OCI-LY7 (cell line): ENCODE measurements around the gene BAG5. TPM values are rescaled to one million over a fixed set of nuclear protein-coding genes. Genes with fewer than 3 reads are reported as not detected.

Experiments
- BruUV-seq: library from RNA; stranded (reverse); fragments of 400-500 nt; replicated peaks from 2 replicates; lab custom pipeline; 2021; lab: Mats Ljungman, UMichigan
- CTCF ChIA-PET: fragments of 300-600 bp; sonication (Branson Sonifier 250); formaldehyde crosslinking; loops from one replicate; lab custom pipeline; 2022; ENCODE audit warnings: antibody characterized with exemption; ENCODE audit not compliant: unreplicated experiment; lab: Charles Lee
- POLR2A ChIA-PET: fragments of 300-600 bp; sonication (Branson Sonifier 250); formaldehyde crosslinking; loops from one replicate; lab custom pipeline; 2022; ENCODE audit warnings: antibody characterized with exemption; lab: Charles Lee
- DNase-seq: peaks from one replicate; pipeline ENCODE4 v3.0.0-alpha.2; 2015; ENCODE audit warnings: low spot score
- H2AFZ ChIP-seq: fragments of 200-600 bp; sonication (generic), shearing (Covaris generic); 2 replicates; pipeline ENCODE4 v1.6.1; 2014; ENCODE audit warnings: mild to moderate bottlenecking, antibody characterized with exemption, low read length, moderate library complexity
- H3K27ac ChIP-seq: fragments of 200-600 bp; sonication (generic); 2 replicates; pipeline ENCODE4 v1.5.1; 2014; ENCODE audit warnings: mixed run types, low read depth, mild to moderate bottlenecking, moderate library complexity, low read length, inconsistent platforms; ENCODE audit not compliant: poor library complexity, severe bottlenecking
- H3K36me3 ChIP-seq: fragments of 200-600 bp; sonication (generic); 2 replicates; pipeline ENCODE4 v1.6.1; 2014; ENCODE audit warnings: mild to moderate bottlenecking, antibody characterized with exemption, low read length, moderate library complexity, mixed read lengths; ENCODE audit not compliant: insufficient read depth
- H3K4me1 ChIP-seq: fragments of 200-600 bp; sonication (generic); 2 replicates; pipeline ENCODE4 v1.5.1; 2014; ENCODE audit warnings: mild to moderate bottlenecking, low read length; ENCODE audit not compliant: insufficient read depth, poor library complexity, severe bottlenecking
- H3K4me2 ChIP-seq: fragments of 200-600 bp; sonication (generic); 2 replicates; pipeline ENCODE4 v1.6.1; 2014; ENCODE audit warnings: mild to moderate bottlenecking, low read length
- H3K4me3 ChIP-seq: fragments of 200-600 bp; sonication (generic); 2 replicates; pipeline ENCODE4 v1.5.1; 2014; ENCODE audit warnings: mild to moderate bottlenecking, low read depth, low read length; ENCODE audit not compliant: poor library complexity, severe bottlenecking
- H3K79me2 ChIP-seq: fragments of 200-600 bp; sonication (generic); 2 replicates; pipeline ENCODE4 v1.6.1; 2016; ENCODE audit warnings: low read depth, mild to moderate bottlenecking, low read length, moderate library complexity, mixed read lengths; ENCODE audit not compliant: insufficient read depth
- H3K9me2 ChIP-seq: fragments of 200-600 bp; sonication (generic); 2 replicates; pipeline ENCODE4 v1.6.1; 2016; ENCODE audit warnings: mild to moderate bottlenecking, low read length, mixed read lengths; ENCODE audit not compliant: insufficient read depth
- H3K9me3 ChIP-seq: fragments of 200-600 bp; sonication (generic); 2 replicates; pipeline ENCODE4 v1.6.1; 2014; ENCODE audit warnings: mild to moderate bottlenecking, mixed run types, low read length, mixed read lengths
- H4K20me1 ChIP-seq: fragments of 200-600 bp; sonication (generic); 2 replicates; pipeline ENCODE4 v1.6.1; 2014; ENCODE audit warnings: mild to moderate bottlenecking, antibody characterized with exemption, low read length, moderate library complexity, mixed read lengths; ENCODE audit not compliant: insufficient read depth
- CTCF ChIP-seq: fragments of 200-600 bp; sonication (generic); conservative IDR thresholded peaks from 2 replicates; pipeline ENCODE4 v1.5.1; 2014; ENCODE audit warnings: mild to moderate bottlenecking, antibody characterized with exemption, low read length, moderate library complexity, mixed read lengths
- EZH2phosphoT487 ChIP-seq: fragments of 200-600 bp; sonication (generic); IDR thresholded peaks from 2 replicates; pipeline ENCODE4 v1.6.1; 2018; ENCODE audit warnings: low read depth, borderline replicate concordance, mild to moderate bottlenecking, mixed run types, antibody characterized with exemption, low read length, moderate library complexity, mixed read lengths
- intact Hi-C: fragments of 100-400 bp; cut with micrococcal nuclease; formaldehyde crosslinking; loops from one replicate; pipeline ENCODE4 v1.10.0; 2022; ENCODE audit not compliant: unreplicated experiment
- small RNA-seq: library from RNA; depleted of rRNA; stranded (forward); fragments of <200 nt; gene quantifications from one replicate; pipeline ENCODE3, GENCODE V24; 2014
- total RNA-seq, 2 experiments: library from RNA; depleted of rRNA in 1 of 2; stranded (reverse); fragments of >200 nt in 1 of 2; shearing (Covaris generic) in 1 of 2; gene quantifications; 2 replicates each; pipeline ENCODE4 v1.2.3, GENCODE V29; 2014 to 2022

BAG5 gene
- total RNA-seq, 2 experiments from 2014 or later = 29.2 to 38.7 TPM

- H3K4me1 ChIP-seq = no peaks in the 10 kb centered on the region
- DNase-seq = no peak
- no peak overlapping the region for H2AFZ ChIP-seq
- ChIA-PET POLR2A (interaction anchor here (0.7 kb wide), 1 partner anchor 136 kb away, joined by 3 read pairs; no protein-coding TSS in a partner anchor), CTCF (no interaction called here)
- H3K27ac ChIP-seq = no peak overlapping the region
- TF ChIP-seq CTCF (peak; percentile 32; the same call in 1 of the 2 replicates), EZH2phosphoT487 (no peak)
- H4K20me1 ChIP-seq = no peaks in the 10 kb centered on the region
- no peak overlapping the region for H3K4me2 ChIP-seq
- no peaks in the 10 kb centered on the region for H3K9me3 ChIP-seq
- intact Hi-C loops = no loop called here
- no peak overlapping the region for H3K4me3 ChIP-seq
- no peaks in the 10 kb centered on the region for H3K79me2 ChIP-seq
- no peaks in the 10 kb centered on the region for H3K9me2 ChIP-seq
- no TSS peak for BruUV-seq
- peaks cover 40% of the 10 kb centered on the region for H3K36me3 ChIP-seq
These were observed 54.7 kb downstream of the BAG5 start for GRCh38 chr14:103507751-103508150.

Small RNA genes lying within 50 kb of the gene (small RNA-seq; reads per million reads assigned to genes)
- gene RNU4-68P (1.1 reads per million, percentile 53 among the genes with 10 or more reads in this experiment), gene RNU7-160P (not detected)

Other genes starting within 250 kb of the BAG5 start
- 171 and 237 TPM in 2 replicates for gene EIF5, start 228.4 kb downstream of the BAG5 start, total RNA-seq (2014; rRNA removed; shearing (Covaris generic))
- gene EIF5, start 228.4 kb downstream of the BAG5 start, total RNA-seq (2022) = 274 and 292 TPM in 2 replicates
- gene MARK3, start 177.2 kb downstream of the BAG5 start, total RNA-seq (2014; rRNA removed; shearing (Covaris generic)) = 70.8 and 72.7 TPM in 2 replicates
- gene MARK3, start 177.2 kb downstream of the BAG5 start, total RNA-seq (2022) = 83.6 and 89.0 TPM in 2 replicates
- 0.57 and 0.82 TPM in 2 replicates for gene CKB, start 39.8 kb downstream of the BAG5 start, total RNA-seq (2014; rRNA removed; shearing (Covaris generic))
- gene CKB, start 39.8 kb downstream of the BAG5 start, total RNA-seq (2022) = 3.0 and 3.2 TPM in 2 replicates
- 16.7 and 17.1 TPM in 2 replicates for gene TRMT61A, start 33.5 kb downstream of the BAG5 start, total RNA-seq (2014; rRNA removed; shearing (Covaris generic))
- 11.2 and 13.1 TPM in 2 replicates for gene TRMT61A, start 33.5 kb downstream of the BAG5 start, total RNA-seq (2022)
- gene COA8, start 303 bp upstream of the BAG5 start, total RNA-seq (2014; rRNA removed; shearing (Covaris generic)) = 18.2 and 18.7 TPM in 2 replicates
- 33.0 and 38.9 TPM in 2 replicates for gene COA8, start 303 bp upstream of the BAG5 start, total RNA-seq (2022)
- gene KLC1, start 66.6 kb upstream of the BAG5 start, total RNA-seq (2014; rRNA removed; shearing (Covaris generic)) = 157 and 204 TPM in 2 replicates
- gene KLC1, start 66.6 kb upstream of the BAG5 start, total RNA-seq (2022) = 142 and 147 TPM in 2 replicates
- gene XRCC3, start 152.8 kb upstream of the BAG5 start, total RNA-seq (2014; rRNA removed; shearing (Covaris generic)) = 83.6 and 130 TPM in 2 replicates
- 83.3 and 86.0 TPM in 2 replicates for gene XRCC3, start 152.8 kb upstream of the BAG5 start, total RNA-seq (2022)
- gene ZFYVE21, start 153.2 kb upstream of the BAG5 start, total RNA-seq (2014; rRNA removed; shearing (Covaris generic)) = 16.6 and 22.5 TPM in 2 replicates
- gene ZFYVE21, start 153.2 kb upstream of the BAG5 start, total RNA-seq (2022) = 18.0 and 23.2 TPM in 2 replicates